HPDE6-E6E7 (cell line): ENCODE data around the gene KIF13A.

Experiments used
- DNase-seq: peaks from one replicate; pipeline ENCODE4 v3.0.0; 2011; ENCODE audit warnings: missing footprints; ENCODE audit errors: extremely low spot score

The KIF13A gene

DNA sequence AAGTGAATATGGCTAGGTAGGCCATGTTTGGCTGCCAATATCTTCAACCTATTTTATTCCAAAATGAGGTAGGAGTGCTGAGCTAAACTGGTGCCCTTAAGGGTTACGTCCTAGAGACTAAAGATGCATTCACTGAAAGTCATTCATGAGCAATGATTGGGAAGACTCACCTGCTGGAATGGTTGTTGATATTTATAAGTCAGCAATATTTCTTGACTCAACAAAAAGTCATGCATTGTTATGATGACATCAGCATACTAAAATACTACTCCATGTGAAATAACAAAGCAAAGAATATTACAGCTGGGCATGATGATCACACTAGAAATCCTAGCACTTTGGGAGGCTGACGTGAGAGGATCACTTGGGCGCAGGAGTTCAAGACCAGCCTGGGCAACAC is 263.1 kb downstream of the KIF13A start:
- peak; percentile 17 for DNase-seq

DNA sequence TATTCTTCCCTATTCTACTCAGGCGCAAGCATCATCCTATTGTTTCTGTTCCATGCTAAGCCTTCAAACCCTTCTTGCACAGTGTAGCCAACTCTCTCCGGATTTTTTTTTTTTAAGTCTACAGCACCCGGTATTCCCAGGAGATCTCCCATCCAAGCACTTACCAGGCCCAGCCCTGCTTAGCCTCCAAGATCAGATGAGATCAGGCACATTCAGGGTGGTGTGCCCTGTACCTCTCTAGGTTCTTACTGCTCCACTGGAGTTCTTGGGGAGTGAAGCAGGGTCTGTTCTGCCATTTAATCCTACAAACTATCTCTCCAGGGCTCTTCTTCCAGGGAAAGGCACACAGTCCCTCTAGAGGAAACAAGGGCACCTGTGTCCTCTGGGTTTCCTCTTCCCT is 265.8 kb downstream of the KIF13A start:
- DNase-seq = no peak

DNA sequence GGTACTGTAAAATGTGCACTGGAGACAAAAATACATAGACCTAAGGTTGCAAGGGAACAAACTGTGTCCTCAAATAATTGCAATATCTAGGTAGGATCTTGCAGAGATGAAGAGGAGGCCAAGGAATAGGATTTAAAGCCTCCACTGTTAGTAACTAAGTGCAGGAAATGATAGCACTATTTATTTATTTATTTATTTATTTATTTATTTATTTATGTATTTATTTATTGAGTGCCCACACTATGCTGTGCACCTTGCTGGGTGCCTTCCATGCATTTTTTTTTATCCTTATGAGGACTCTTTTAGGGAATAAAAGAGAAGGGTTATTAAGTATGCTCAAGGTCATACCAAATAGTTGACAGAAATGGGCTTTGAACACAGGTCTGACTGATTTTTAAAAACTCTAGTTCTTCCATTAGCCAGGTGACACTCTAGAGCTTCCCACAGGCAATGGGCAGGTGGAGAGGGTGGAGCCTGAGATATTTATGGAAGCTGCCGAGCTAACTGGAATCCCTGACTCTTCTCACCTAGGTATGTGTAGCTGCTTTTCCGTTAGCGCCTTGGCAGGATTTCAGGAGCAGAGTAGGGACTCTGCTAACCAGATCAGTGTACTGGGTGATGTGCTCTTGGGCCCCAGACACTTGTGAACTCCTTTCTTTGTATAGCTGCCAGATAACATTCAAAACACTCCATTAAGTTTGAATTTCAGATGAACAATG is 268.0 kb downstream of the KIF13A start:
- no peak for DNase-seq

DNA sequence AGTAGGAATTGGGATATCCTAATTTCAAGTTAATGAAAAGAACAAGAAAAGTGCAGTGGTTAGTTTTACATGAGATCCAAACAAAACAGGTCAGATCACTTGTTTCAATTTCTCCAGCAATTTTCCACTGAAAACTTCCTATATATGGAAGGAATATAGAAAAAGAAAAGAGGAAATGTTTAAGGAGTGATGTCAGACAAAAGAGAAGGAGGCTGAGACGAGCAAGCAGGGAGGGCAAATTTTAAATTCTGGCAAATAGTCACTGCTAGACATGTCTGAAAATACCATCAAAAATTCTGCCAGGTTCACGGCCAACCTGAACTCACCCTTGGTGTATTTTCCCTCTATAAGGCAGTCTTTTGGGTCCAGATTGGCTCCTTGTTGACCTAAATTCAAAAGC is 271.2 kb downstream of the KIF13A start:
- DNase-seq = no peak

DNA sequence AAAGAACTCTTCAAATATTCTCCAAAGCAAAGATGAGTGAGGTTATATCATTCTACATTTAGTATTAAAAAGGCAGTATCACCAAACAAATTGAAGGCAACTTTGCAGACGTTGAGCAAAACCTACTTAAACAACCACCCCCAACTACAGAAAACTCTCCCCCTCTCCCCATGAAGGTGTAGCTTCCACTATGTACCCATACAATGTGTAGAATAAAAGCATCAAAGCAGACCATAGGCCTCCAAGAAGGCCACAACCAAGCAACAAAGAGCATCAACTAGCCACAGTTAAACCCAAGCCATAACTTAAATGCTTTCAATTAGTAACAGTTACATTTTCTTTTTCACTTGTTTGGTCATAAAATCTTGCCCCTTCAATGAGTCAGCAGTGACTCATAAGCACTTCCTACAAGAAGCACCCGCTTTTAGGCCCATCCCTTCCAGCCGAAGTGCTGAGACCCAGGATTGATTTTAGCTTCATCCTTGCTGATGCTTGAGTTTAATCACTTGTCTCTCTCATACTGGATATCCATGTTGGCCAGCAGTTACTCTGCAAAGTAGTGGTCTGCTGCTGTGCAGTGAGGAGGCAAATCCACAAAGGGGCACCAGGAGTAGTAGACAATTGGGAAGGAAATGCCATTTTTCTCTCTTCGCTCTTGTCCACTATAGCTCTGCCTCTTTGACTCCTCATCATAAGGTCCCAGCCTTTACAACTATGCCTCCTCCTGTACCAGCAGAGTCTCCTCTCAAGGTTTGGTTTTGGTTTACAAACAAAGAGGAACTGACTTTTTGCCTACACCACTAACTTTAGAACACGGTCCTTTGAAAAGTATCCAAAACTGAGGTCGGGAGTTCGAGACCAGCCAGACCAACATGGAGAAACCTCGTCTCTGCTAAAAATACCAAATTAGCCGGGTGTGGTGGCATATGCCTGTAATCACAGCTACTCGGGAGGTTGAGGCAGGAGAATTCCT is 272.3 kb downstream of the KIF13A start:
- peak; percentile 72 for DNase-seq

DNA sequence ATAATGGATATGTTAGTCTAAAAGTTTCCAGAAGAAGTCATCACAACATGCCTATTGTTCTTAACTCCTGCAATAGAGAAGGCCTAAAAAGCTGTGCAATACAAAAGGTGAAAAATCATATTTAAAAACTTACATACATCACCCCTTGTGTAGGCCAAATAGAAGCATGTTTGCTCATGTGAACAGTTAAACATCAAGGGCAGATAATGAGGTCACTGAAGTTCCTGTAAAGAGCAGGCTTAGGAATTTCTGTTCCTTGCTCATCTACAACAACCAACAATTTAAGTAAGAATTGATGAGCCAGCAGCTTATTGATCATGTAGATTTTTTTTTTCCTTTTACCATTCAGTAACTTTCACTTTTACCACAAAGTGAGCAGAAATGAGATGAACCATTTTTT is 273.3 kb downstream of the KIF13A start:
- DNase-seq = no peak

DNA sequence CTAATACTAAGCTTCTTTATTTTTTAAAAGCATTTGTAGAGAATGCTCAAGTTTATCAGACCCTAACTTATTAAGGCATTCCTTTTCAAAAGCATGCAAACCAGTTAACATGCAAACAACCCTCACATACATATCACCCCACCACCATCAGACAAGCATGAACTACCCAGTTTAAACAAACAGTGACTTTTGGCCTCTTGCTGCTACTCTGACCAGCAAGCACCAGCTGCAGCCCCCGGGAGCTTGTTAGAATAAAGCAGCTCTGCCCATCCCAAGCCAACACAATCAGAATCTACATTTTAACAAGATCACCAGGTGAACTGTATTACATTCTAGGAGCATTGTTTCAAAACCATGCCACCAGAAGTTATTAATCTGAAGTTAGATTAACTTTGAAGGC is 274.9 kb downstream of the KIF13A start:
- DNase-seq = no peak

DNA sequence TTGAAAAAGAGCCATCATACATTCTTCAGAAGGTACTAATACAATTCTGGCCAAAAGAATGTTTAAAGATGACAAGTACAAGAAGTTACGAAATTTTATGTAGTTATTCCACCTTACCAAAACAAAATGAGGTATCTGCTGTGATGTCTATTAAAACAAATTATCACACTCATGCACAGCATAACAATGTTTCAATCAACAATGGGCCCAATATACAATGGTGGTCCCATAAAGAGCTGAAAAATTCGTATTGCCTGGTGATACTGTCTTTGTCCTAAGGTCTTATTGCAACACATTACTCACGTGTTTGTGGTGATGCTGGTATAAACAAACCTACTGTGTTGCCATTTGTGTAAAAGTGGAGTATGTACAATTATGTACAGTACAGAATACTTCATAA is 277.1 kb downstream of the KIF13A start:
- DNase-seq = no peak

DNA sequence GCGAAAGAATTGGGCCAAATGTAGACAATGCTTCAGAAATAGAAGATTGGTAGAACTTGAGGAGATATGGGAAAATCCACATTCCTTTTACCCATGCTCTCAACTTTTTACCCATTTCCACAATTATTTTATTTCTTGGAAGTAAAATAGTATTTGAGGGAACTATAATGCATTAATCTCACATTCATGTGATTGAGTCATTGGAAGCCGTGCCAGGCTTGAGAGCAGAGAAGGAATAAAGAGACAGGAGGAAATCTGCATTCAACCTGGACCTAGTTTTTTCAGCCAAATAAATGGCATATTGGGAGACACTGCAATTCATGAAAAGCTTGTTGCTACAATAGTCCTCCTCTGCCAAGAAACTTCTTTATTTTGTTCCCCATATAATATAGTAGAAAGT is 278.0 kb downstream of the KIF13A start:
- no peak for DNase-seq
